COLO668 (cell line): ENCODE measurements around the gene SH3PXD2A.
"Not testable (repeated sequence)": the region's sequence is repeated elsewhere in the genome, so short reads cannot be mapped to it uniquely, and the experiment has no call there.

Experiments used
- DNase-seq: peaks from one replicate; lab custom pipeline; 2025; ENCODE audit not compliant: unreplicated experiment; lab: John Stamatoyannopoulos, UW

Gene SH3PXD2A

DNA sequence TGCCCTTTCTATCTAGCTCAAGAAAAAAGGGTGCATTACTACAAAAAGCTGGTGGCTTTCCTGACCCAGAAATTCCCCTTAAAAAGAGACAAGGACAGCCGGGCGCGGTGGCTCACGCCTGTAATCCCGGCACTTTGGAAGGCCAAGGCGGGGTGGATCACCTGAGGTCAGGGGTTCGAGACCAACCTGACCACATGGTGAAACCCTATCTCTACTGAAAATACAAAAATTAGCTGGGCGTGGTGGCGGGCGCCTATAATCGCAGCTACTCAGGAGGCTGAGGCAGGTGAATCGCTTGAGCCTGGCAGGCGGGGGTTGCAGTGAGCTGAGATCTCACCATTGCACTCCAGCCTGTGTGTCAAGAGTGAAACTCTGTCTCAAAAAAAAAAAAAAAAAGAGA is 82.5 kb downstream of the SH3PXD2A start:
- DNase-seq: not testable (repeated sequence)

- peak; percentile 77 for DNase-seq
These were observed 83.1 kb downstream of the SH3PXD2A start for GRCh38 chr10:103772096-103772845.

- DNase-seq: no peak
These were observed 85.2 kb downstream of the SH3PXD2A start for GRCh38 chr10:103770139-103770538.

DNA sequence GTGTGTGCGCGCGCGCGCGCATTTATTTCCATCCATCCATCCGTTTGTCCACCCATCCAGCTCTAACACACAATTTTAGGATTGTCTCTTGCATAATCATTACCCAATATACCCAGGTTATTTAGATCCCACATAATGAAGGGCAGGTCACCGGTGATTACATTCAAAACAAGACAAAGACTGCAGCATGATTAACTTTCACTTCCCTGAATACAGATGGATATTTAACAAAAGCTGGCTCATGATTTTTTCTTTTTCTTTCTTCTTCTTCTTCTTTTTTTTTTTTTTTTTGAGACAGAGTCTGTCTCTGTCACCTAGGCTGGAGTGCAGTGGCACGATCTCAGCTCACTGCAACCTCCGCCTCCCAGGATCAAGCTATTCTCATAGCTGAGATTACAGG is 86.2 kb downstream of the SH3PXD2A start:
- DNase-seq: no peak

DNA sequence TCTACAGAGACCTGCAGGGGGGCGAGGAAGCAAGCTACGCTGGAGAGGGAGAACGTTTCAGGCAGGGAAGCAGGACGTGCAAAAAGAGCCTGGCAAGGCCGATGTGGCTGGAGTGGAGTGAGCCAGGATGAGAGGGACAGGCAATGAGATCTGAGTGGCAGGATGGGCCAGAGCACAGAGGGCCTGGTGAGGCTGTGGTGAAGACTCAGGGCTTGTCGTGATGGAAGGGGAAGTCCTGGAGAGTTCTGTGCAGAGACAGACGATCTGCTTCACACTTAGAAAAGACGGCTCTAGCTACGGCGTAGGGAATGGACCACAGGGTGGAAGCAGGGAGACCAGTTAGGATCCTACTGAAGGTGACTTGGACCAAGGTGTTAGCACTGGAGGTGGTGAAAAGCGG is 87.0 kb downstream of the SH3PXD2A start:
- no peak for DNase-seq

GRCh38 chr10:103767756-103768155 is 87.6 kb downstream of the SH3PXD2A start:
- no peak for DNase-seq

DNA sequence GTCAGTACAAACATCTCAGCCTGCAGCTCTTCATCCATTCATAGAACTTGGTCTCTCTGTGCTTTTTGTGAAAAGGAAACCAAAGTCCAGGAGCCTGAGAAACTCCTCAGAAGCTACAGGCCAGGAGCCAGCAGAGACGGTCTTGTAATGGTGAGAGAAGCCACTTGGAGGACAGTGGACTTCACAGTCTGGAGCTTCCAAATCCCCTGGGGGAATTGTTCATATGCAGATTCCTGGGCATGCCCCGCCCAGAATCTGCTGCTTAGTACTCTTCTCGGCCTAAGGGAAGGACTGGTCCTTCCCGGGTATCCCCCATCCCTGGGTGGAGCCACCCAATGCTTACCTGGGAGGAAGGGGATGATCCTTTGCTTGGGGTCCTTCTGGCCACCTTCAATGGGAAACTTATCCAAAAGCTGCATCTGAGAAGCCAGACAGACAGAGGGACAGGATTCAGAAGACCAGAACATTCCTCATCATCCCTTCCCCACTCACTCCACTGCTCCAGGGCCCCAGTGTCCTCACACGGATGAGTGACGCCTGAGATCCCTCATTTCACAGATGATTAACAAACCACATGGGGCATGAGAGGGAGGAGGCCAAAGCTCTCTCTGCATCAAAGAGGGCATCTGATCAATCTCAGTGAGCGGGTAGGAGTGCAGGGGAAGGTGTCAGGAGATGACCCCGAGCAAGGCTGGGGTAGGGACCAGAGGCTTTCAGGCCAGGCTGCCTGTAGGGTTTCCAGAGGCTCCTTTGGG is 88.4 kb downstream of the SH3PXD2A start:
- DNase-seq: no peak

DNA sequence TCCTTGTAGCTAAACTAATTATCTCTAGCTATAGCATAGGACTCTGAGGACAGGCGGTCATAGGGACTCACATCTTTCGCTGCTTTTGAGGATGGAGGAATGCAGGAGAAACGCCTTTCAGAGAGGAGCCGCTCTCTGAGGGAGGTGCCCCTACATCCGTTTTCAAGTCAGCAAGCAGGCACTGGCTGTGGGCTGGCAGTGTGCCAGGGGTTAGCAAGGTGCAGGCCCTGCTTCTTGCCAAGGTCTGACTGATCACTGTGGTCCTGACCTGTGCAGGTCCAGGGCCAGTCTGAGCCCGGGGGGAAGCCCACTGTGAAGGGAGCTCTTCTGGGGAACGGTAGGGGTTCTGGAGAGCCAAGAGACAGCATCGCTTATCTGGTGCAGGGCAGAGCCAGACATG is 89.4 kb downstream of the SH3PXD2A start:
- DNase-seq: peak; percentile 57

DNA sequence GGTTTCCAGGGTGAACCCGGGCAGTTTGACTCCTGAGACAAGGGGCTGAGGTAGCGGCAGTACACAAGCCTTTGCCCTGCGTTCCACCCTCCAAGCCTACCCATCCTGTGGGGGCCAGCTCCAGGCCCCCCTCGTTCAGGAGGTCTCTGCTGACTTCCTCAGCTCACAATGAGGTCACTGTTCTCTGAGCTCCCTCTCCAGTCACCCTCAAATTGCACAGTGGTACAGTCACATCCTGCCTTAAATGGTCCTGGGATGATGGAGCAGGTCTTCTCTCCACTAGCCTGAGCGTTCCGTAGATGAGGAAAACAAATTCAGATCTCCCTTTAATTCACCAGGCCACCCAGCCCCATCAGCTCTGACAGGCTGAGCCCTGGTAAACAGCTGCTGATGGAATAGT is 90.2 kb downstream of the SH3PXD2A start:
- no peak for DNase-seq

- no peak for DNase-seq
These were observed 90.9 kb downstream of the SH3PXD2A start for GRCh38 chr10:103764296-103765088.

- no peak for DNase-seq
These were observed 91.8 kb downstream of the SH3PXD2A start for GRCh38 chr10:103763374-103764202.

GRCh38 chr10:103762916-103763315 is 92.5 kb downstream of the SH3PXD2A start:
- DNase-seq: no peak

GRCh38 chr10:103762162-103762561 is 93.2 kb downstream of the SH3PXD2A start:
- DNase-seq: no peak

DNA sequence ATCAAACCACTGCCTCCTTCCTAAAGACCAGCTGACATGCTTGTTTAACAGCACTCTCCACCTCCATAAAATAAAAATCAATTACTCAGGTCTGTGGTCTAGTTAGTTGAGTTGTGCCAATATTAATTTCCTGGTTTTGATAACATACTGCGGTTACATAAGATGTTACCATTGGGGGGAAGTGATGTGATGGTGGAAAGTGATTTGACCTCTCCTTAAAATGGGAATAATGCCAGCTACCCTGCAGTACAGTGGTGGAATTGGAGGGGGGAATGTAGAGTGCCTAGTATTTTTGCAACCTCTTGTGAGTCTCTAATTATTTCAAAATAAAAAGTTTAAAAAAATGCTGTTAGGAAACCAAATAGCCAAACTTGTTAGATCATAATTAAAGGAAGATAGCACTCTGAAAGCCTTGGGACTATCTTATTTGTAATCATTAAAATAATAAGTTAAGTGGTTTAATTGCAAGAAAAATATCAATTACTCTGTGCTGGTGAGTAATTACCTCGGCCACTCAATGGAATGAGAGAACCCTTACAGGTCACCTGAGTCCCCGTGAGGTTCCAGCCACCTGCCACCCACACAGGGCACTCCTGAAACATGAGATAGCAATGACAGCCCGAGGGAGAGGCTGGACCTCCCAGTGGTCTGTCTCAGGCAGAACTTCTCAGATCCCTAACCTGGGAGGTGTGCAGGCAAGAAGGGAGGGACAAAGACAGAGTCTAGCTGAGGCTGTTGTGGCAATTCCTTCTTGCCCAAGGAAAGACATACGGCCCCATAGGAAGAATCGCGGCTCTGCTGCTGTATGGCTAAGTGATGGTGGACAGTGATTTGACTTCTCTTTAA is 94.1 kb downstream of the SH3PXD2A start:
- DNase-seq: peak; percentile 56

- not testable (repeated sequence) for DNase-seq
These were observed 95.1 kb downstream of the SH3PXD2A start for GRCh38 chr10:103760233-103760632.

GRCh38 chr10:103759100-103759781 is 96.1 kb downstream of the SH3PXD2A start:
- no peak for DNase-seq

DNA sequence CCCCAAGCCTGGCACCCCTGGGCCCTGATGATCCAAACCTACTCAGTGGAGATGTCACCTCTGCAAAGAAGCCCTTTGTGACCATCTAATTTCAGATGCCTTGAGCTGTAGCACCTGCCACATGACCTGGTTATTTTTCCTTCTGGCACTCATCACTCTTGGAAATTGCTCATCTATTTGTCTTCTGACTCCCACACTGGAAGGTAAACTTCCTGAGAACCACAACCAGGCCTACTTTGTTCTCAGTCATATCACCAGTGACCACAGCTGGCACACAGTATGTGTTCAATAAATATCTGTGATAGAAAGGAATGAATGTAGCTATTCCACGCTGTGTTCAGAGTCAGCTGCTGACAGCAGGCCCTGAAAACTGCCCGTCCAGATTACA is 97.1 kb downstream of the SH3PXD2A start:
- no peak for DNase-seq

- DNase-seq: peak; percentile 20
These were observed 97.7 kb downstream of the SH3PXD2A start for GRCh38 chr10:103757531-103758293.
